GM12801 (cell line): Measurements from ENCODE around the gene ICAM3.

Experiments
- CTCF ChIP-seq: IDR thresholded peaks from one replicate; pipeline ENCODE4 v1.5.1; 2011; ENCODE audit warnings: control low read depth; ENCODE audit not compliant: insufficient read length; ENCODE audit errors: extremely low read depth

The ICAM3 gene

GRCh38 chr19:10356431-10356830 lies 17.0 kb upstream of the ICAM3 start:
- no peak for TF ChIP-seq CTCF

- no peak for TF ChIP-seq CTCF
Observed at GRCh38 chr19:10353793-10354391, 14.5 kb upstream of the ICAM3 start.

GRCh38 chr19:10352764-10353671 lies 13.6 kb upstream of the ICAM3 start:
- TF ChIP-seq CTCF, result no peak

DNA sequence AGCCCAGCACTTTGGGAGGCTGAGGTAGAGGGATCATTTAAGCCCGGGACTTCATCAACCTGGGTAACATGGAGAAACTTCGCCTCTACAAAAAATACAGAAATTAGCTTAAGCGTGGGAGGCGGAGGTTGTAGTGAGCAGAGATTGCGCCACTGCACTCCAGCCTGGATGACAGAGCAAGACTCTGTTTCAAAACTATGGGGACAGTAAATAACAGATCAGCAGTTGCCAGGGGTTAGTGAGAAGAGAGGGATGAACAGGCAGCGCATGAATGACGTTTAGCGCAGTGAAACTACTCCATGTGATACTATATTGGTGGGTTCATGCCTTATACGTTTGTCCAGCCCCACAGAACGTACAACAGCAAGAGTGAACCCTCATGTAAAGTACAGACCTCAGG lies 7.1 kb upstream of the ICAM3 start:
- TF ChIP-seq CTCF, result no peak

DNA sequence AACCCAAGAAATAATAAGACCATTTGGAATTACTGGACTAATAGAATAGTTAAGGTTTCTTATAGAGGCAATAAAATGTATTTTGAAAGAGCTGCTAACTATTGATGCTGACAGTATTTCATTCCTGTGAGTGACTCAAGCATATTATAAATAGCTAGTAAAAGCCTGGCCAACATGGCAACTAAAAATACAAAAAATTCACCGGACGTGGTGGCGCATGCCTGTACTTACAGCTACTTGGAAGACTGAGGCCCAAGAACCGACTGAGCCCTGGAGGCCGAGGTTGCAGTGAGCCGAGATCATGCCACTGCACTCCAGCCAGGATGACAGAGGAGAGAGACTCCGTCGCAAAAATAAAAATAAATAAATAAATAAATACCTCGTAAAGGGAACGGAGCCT lies 5.4 kb upstream of the ICAM3 start:
- TF ChIP-seq CTCF, result no peak

DNA sequence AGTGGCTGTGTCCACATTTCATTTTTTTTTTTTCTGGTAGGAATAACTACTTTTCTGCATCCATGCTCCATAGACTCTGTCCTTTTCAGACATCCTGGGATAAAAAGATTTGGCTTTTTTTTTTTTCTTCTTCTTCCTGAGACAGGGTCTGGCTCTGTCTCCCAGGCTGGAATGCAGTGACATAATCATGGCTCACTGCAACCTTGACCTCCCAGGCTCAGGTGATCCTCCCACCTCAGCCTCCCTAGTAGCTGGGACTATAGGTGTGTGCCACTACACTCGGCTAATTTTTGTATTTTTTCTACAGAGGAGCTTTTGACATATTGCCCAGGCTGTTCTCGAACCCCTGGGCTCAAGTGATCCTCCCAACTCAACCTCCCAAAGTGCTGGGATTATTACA lies 4.1 kb upstream of the ICAM3 start:
- TF ChIP-seq CTCF, result no peak

DNA sequence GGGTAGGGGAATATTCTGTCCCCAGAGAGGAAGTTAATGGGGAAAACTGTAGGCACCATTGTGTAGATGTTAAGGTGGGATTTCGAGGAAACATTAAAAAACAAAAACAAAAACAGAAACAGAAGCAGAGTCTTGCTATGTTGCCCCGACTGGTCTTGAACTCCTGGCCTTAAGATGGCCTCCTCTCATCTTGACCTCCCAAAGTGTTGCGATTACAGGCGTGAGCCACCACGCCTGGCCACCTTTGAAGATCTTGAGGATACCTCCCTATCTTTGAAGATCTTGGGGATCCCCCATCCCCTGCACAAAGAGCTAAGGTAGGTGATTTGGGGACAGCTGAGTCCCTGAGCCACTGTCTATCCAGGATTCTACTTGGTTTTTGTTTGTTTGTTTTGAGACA lies 553 bp upstream of the ICAM3 start:
- TF ChIP-seq CTCF, result no peak
